GM12875 (cell line): Measurements from ENCODE around the gene MED9.
"Not testable (repeated sequence)": the region's sequence is repeated elsewhere in the genome, so short reads cannot be mapped to it uniquely, and the experiment has no call there.

Experiments used
- H3K4me3 ChIP-seq: one replicate; pipeline ENCODE4 v1.5.1; 2011; ENCODE audit warnings: low read depth, low read length, control low read depth
- TF ChIP-seq, protein P1 (sequence below): IDR thresholded peaks from 2 replicates; pipeline ENCODE4 v1.5.1; 2011; ENCODE audit warnings: low read depth, mild to moderate bottlenecking, control low read depth, inconsistent platforms, low read length, moderate library complexity, borderline replicate concordance; ENCODE audit not compliant: insufficient read depth

MED9 gene

DNA sequence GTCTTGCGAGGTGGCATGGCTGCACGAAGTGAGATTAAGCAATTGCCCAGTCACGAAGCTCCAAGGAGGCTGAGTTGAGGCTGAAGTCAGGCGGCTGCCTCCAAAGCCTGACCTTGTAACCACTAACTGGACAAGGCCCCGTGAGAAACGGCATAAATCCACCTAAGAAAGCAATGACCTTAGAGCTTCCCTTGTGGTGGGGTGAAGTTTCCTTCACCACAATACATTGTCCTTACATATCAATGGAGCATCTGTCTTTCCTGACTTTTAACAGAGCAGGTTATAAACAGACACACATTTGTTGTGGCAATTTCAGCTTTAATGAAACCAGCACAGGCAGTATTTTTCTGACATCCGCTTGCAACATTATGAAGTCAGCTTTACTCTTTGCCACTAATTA, 2.5 kb upstream of the MED9 start:
- H3K4me3 ChIP-seq = no peak overlapping the region
- TF ChIP-seq, protein P1, sequence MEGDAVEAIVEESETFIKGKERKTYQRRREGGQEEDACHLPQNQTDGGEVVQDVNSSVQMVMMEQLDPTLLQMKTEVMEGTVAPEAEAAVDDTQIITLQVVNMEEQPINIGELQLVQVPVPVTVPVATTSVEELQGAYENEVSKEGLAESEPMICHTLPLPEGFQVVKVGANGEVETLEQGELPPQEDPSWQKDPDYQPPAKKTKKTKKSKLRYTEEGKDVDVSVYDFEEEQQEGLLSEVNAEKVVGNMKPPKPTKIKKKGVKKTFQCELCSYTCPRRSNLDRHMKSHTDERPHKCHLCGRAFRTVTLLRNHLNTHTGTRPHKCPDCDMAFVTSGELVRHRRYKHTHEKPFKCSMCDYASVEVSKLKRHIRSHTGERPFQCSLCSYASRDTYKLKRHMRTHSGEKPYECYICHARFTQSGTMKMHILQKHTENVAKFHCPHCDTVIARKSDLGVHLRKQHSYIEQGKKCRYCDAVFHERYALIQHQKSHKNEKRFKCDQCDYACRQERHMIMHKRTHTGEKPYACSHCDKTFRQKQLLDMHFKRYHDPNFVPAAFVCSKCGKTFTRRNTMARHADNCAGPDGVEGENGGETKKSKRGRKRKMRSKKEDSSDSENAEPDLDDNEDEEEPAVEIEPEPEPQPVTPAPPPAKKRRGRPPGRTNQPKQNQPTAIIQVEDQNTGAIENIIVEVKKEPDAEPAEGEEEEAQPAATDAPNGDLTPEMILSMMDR = no peak

DNA sequence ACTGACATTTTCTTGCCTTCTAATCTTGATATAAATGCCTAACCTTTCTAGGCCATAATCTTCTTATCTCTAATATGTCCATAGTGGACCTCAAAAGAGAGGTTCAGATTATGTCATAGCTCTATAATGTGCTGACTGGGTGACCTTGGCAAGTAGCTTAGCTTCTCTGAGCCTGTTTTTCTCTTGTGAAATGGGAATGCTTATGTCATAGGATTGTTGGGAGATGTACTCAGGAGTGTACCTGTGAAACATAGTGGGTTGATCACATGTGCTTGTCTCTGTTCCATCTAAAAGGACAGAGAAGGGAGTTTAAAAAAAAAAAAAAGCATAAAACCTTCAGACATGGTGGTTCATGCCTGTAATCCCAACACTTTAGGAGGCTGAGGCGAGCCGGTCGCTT, 2.4 kb downstream of the MED9 start:
- TF ChIP-seq, protein P1 = no peak
- H3K4me3 ChIP-seq = no peak overlapping the region

DNA sequence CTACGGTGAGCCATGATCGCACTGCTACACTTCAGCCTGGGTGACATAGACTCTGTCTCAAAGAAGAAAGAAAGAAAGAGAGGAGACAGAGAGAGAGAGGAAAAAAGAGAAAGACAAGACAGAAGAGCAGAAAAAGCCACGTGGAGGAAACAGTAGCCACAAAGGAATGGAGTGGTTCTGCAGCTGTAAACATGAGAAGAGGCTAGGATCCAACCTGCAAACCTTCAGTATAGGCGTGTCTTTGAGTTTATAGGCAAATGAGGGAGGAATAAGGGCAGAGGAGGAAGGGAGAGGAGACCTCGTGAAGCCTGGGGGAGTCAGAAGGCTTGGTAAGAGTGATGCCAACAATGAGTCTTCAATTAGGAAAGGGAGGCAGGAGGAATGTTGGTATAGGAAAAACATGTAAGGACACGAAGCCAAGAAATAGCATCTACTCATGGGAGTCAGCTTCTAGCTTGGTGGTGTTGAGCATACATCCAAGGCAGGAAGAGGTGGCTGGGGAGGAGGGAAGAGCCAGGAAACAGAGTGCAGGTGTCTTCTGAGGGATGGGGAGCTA, 3.9 kb downstream of the MED9 start:
- TF ChIP-seq, protein P1 = no peak
- no peak overlapping the region for H3K4me3 ChIP-seq

DNA sequence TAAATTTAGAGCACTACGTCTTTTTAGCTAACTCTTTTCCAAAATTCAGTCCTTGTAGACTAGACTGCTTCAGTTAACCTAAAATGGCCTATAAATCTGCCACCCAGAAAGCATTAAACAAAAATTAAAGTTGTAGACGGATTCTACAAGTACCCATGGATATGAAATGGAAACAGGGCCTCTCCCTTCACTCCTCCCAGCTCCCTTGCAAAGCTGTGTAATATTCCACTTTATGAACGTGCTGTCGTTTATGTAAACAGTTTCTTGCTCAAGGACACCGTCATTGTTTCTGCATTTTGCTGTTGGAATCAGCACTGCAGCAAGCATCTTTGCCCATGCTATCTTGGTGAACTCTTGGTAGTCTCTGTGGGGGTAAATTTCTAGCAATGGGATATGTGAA, 5.1 kb downstream of the MED9 start:
- no peak overlapping the region for H3K4me3 ChIP-seq
- TF ChIP-seq, protein P1 = no peak

DNA sequence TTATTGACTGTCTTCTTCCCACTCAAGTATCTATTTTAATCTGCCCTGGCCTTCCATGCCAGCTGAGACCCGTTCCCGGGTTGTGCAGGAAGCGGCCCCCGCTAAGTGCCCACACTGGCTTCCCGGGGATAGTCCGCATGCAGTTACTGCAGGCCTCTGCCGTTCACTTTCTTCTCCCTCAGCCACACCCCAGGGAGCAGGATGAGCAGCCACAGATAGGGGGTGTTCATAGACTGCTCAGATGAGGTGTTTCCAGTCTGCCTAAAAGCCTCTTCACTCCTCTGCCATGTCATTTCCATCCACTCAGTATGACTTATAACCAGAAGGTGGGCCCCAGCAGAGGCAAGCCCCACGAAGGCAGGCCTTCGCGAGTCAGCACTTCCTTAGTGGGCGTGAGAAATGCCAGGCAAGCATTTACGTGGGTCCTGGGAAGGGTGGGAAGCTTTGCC, 7.7 kb downstream of the MED9 start:
- no peak overlapping the region for H3K4me3 ChIP-seq
- TF ChIP-seq, protein P1 = no peak

DNA sequence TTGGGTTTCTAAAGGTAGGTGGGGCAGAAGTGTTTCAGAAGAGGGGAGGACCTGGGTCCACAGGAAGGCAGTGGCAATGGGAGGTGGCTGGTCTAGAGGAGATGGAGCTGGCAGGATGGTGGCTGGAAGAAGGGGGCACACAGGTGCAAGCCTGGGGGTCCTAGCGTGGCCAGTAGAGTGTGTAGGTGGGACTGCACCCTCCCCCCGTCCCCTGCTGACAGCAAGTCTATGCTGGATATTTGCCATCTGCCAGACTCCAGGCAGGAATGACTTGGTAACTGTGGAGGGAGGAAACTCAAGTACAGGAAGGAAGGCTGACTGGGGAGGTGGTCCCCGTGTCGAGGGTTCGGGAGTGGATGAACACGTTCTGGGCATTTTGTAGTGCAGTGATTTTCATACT, 8.6 kb downstream of the MED9 start:
- no peak overlapping the region for H3K4me3 ChIP-seq
- TF ChIP-seq, protein P1 = no peak

DNA sequence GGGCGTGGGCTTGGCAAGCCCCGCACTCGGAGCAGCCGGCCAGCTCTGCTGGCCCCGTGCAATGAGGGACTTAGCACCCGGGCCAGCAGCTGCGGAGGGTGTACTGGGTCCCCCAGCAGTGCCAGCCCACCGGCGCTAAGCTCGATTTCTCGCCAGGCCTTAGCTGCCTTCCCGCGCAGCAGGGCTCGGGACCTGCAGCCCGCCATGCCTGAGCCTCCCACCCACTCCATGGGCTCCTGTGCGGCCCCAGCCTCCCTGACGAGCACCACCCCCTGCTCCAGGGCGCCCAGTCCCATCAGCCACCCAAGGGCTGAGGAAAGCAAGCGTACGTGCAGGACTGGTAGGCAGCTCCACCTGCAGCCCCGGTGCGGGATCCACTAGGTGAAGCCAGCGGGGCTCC, 9.6 kb downstream of the MED9 start:
- H3K4me3 ChIP-seq = not testable (repeated sequence)

DNA sequence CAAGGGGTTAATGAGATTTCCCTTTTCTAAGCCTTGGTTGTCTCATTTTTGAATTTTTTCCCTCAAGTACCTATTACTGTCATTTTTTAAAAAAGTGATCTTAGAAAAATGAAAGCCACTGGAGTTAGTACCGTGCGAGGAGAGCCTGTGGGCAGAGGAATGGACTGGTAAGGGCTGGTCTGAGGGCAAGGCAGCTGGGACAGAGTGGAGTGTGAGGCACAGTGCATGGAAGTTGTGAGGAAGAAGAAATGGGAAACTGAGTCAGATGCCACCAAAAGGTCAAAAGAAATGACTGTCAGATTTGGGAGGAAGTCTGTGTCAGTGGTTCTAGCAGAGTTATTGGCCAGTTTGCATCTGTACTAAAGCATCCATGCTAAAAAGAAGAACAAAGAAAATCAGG, 11.2 kb downstream of the MED9 start:
- TF ChIP-seq, protein P1 = no peak
- H3K4me3 ChIP-seq = no peak overlapping the region
